Measurements from ENCODE around the gene AKNA. TPM values are rescaled to one million over a fixed set of nuclear protein-coding genes. Genes with fewer than 3 reads are reported as not detected.

The AKNA gene
- total RNA-seq, 1 donor from 2014 or later = 24.6 TPM

DNA sequence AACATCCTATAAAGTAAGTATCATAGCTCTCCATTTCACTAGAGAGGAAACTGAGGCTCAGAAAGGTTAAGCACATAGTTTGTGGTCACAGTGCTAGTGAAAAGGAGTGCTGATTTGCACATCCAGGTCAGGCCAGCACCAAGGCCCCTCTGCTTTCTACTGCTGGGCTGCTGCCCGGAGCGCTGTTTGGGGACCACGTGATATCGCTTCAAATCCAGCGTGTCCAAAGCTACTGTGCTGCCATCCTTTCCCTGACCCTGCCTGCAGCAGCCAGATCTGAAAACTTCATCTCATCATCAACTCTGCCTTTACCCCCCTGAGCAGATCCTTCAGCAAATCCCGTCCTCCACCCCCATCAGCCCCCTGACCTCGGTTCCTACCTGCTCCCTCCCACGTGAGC, 40.7 kb upstream of the AKNA start:
- no peak for DNase-seq (ENCODE audit: low spot score, unreplicated experiment)
- no peaks in the 10 kb centered on the region for H3K36me3 Mint-ChIP-seq (ENCODE audit: insufficient read depth)

DNA sequence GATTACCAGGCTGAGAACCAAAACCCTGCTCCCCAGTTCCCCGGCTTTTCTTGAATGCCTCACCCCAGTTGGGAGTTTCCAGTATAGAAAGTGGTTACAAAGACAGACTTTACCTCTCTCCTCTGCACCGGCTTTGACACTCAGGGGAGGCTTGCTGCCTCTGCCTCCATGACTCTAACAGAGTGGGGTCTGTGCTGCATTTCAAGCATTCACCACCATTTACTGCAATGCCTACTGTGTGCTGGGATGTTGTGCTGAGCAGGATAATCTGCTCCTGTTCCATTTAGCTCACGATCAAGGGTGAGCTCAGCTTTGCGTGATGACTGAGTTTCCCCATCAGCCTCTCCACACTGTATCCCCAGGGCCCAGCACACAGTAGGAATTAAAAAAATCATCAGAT, 39.9 kb upstream of the AKNA start:
- Mint-ChIP-seq H3K4me1 (ENCODE audit: low read depth) (no peaks in the 10 kb centered on the region), H3K9me3 (ENCODE audit: low read depth) (no peaks in the 10 kb centered on the region), H3K36me3 (ENCODE audit: insufficient read depth) (no peaks in the 10 kb centered on the region), H3K27ac (no peak overlapping the region), H3K27me3 (peaks cover 6% of the 10 kb centered on the region), H3K4me3 (ENCODE audit: low read depth) (no peak overlapping the region)
- DNase-seq (ENCODE audit: low spot score, unreplicated experiment) = no peak
- TF ChIP-seq, protein P1, sequence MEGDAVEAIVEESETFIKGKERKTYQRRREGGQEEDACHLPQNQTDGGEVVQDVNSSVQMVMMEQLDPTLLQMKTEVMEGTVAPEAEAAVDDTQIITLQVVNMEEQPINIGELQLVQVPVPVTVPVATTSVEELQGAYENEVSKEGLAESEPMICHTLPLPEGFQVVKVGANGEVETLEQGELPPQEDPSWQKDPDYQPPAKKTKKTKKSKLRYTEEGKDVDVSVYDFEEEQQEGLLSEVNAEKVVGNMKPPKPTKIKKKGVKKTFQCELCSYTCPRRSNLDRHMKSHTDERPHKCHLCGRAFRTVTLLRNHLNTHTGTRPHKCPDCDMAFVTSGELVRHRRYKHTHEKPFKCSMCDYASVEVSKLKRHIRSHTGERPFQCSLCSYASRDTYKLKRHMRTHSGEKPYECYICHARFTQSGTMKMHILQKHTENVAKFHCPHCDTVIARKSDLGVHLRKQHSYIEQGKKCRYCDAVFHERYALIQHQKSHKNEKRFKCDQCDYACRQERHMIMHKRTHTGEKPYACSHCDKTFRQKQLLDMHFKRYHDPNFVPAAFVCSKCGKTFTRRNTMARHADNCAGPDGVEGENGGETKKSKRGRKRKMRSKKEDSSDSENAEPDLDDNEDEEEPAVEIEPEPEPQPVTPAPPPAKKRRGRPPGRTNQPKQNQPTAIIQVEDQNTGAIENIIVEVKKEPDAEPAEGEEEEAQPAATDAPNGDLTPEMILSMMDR (IDR thresholded peaks at IDR 0.05; ENCODE audit: unreplicated experiment) = no peak

More for the DNA sequence above, 40.7 kb upstream of the AKNA start:
- Mint-ChIP-seq H3K27ac (no peak overlapping the region), H3K27me3 (peaks cover 6% of the 10 kb centered on the region), H3K9me3 (ENCODE audit: low read depth) (no peaks in the 10 kb centered on the region), H3K4me1 (ENCODE audit: low read depth) (no peaks in the 10 kb centered on the region), H3K4me3 (ENCODE audit: low read depth) (no peak overlapping the region)
- TF ChIP-seq, protein P1 (IDR thresholded peaks at IDR 0.05; ENCODE audit: unreplicated experiment) = no peak

DNA sequence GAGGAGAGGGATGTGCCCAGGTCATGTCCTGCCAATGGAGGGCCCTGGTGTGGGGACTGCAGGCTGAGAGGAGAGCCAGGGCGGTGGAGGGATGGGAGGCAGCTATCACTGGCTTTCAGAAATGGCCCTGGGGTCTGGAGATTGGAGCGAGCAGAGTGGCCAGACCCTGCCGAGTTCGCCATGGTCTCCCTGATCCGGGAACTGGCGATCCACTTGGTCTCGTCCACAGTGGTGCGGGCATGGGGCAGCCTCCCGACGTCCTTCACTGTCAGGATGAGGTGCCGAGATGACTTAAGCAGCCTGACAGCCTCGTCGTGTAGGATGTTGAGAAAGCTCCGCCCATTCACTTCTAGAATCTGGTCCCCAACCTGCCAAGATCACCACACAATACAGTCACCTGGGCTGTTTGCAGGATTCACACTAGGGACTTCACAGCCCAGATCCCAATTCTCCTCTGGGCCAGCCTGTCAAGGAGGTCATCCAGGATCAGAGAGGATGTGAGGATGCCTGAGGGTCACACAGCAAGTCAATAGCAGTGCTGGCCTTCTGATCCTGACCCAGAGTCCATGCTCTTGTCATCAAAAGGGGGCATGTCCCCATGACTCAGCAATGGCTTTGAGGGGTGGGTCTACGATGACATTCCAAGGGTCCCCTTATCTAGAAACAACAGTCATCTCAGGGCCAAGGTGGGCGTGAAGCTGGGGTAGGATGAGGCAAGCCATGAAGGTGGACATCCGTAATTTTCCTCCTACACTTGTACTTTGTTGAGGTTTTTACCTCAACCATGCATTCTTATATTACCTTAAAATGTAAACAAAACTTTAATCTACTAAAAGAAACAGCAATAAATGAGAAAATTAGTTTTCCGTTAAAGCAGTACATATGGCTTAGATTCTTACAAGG, 38.5 kb upstream of the AKNA start:
- Mint-ChIP-seq H3K27ac (no peak overlapping the region), H3K36me3 (ENCODE audit: insufficient read depth) (no peaks in the 10 kb centered on the region), H3K9me3 (ENCODE audit: low read depth) (no peaks in the 10 kb centered on the region), H3K4me1 (ENCODE audit: low read depth) (no peaks in the 10 kb centered on the region), H3K27me3 (peaks cover 6% of the 10 kb centered on the region), H3K4me3 (ENCODE audit: low read depth) (no peak overlapping the region)
- TF ChIP-seq, protein P1 (IDR thresholded peaks at IDR 0.05; ENCODE audit: unreplicated experiment) = no peak
- DNase-seq (ENCODE audit: low spot score, unreplicated experiment) = no peak

DNA sequence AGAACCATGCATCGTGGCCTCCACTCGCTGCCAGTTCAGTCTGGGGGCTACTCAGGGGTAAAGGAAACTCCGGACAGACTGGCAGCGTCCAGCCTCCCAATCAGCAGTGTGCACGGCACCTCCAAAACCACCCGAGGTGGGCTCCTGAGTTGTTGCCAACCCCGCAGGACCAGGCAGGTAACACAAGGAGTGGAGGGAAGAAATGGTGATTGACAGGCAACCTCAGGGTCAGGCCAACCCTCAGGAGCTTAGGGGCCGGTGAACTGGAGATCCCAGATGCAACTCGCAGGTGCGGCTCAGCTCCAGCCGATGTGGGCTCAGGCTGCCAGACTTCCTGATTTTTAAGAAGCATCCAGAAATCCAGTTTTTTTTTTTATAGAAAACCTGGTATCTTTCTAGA, 37.3 kb upstream of the AKNA start:
- Mint-ChIP-seq H3K27me3 (peaks cover 6% of the 10 kb centered on the region), H3K4me3 (ENCODE audit: low read depth) (no peak overlapping the region), H3K4me1 (ENCODE audit: low read depth) (no peaks in the 10 kb centered on the region), H3K9me3 (ENCODE audit: low read depth) (no peaks in the 10 kb centered on the region), H3K36me3 (ENCODE audit: insufficient read depth) (no peaks in the 10 kb centered on the region), H3K27ac (no peak overlapping the region)
- TF ChIP-seq, protein P1 (IDR thresholded peaks at IDR 0.05; ENCODE audit: unreplicated experiment) = no peak
- DNase-seq (ENCODE audit: low spot score, unreplicated experiment) = no peak

DNA sequence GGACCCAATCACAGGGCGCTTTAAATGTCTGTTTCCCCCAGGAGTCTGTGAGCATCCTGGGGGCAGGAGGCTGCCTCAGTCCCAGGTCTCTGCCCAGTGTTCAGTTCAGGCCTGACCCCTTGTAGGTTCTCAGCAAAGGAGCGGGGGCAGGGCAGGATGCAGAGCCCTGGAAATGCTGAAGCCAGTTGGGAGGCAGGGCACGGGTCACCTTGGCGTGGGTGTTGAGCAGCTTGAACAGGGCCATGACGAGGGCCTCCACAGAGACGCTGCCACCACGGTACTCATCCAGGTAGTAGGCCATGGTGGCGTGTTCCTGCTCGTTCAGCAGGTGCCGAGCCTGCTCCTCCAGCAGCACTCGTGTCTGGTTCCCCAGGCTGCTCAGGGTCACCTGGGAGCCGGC, 36.3 kb upstream of the AKNA start:
- peaks cover under 1% of the 10 kb centered on the region for H3K27me3 Mint-ChIP-seq
- H3K4me1 Mint-ChIP-seq (ENCODE audit: low read depth) = no peaks in the 10 kb centered on the region
- no peaks in the 10 kb centered on the region for H3K36me3 Mint-ChIP-seq (ENCODE audit: insufficient read depth)
- TF ChIP-seq, protein P1 (IDR thresholded peaks at IDR 0.05; ENCODE audit: unreplicated experiment) = no peak
- H3K9me3 Mint-ChIP-seq (ENCODE audit: low read depth) = no peaks in the 10 kb centered on the region
- no peak for DNase-seq (ENCODE audit: low spot score, unreplicated experiment)
- H3K27ac Mint-ChIP-seq = no peak overlapping the region
- H3K4me3 Mint-ChIP-seq (ENCODE audit: low read depth) = no peak overlapping the region

Data from progenitor cell of endocrine pancreas (in vitro differentiated cells).